SHP77 treated with DMSO at 0.1 percent for 48 hours (cell line): Measurements from ENCODE around the gene ADGRV1.
"Not testable (repeated sequence)": the region's sequence is repeated elsewhere in the genome, so short reads cannot be mapped to it uniquely, and the experiment has no call there.

Experiments used
- DNase-seq: peaks from one replicate; lab custom pipeline; 2025; lab: John Stamatoyannopoulos, UW

ADGRV1 gene

GRCh38 chr5:90944116-90944515, 385.5 kb downstream of the ADGRV1 start:
- DNase-seq = no peak

GRCh38 chr5:90947667-90948066, 389.1 kb downstream of the ADGRV1 start:
- no peak for DNase-seq

DNA sequence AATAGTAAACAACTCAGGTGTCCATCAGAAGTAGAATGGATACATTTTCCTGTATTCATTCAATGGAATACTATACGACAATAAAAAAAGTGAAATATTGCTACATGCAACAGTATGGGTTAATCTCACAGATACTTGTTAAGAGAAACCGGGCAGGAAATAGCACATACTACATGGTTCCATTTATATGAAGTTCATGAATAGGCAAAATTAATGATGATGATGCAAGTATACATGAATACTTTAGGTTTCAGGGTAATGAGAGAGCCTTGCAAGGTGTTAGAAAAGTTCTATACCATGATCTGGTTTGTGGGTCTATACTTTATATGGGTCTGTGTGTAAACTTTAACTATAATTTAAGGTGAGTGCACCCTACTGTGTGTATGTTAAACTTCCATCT, 390.4 kb downstream of the ADGRV1 start:
- no peak for DNase-seq

DNA sequence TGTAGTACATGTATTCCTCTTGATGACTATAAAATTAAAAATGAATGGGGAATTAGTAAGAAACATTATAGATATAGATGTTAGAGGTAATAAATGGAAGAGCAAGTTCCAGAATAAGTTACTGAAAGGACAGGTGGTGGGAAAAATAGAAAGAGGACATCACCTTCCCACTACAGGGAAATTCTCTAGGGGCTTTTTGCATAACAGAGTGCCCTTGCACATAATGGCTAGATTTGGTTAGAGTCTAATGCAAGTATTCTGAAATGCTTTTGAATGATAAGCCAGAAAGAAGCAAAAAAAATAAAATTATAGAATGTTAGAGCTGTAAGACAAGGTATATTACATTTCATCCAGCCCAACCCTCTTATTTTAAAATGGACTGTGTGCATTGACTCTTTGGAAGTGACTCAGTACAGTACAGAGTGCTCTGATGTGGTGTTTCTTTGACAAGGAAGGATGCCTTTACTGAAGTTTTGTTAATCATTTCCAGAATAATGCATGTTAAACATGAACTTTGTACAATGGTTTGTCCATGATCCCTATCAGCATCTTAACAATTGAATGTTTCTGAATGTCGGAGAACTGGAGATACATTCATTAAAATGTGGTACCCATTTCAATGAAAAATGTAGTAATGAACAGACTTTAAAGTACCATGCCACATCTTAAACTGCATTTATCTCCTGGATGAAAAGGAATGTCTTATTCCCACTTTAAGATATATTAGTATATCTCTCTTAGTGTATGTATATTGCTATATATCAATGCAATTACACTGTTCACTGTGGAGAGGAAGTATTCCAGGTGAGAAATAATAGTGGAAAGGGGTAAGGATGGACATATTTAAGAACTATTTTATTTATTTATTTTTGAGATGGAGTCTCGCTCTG, 391.1 kb downstream of the ADGRV1 start:
- no peak for DNase-seq

DNA sequence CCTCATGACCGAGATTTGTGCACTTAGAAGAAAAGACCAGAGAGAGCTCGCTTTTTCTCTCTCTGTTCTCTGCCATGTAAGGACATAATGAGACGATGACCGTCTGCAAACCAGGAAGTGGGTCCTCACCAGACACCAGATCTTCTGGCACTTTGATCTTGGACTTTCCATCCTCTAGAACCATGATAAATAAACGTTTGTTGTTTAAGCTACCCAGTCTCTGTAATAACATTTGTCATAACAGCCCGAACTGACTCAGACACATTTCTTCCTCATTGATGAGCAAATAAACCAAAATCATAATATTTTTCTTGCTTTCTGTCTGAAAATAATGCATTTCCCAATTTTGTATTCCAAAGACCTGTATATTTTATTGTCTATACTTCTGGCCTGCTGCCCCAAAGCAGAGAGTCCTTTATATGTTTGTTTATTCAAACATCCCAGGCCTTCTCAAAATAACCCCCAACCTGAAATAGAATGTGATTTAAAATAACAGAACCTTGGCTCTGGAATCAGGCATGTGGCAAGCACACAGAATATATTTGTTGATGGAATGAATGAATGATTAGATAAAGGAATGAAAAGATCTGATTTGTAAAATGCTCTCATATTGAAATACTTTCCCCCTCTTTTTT, 396.5 kb downstream of the ADGRV1 start:
- no peak for DNase-seq

DNA sequence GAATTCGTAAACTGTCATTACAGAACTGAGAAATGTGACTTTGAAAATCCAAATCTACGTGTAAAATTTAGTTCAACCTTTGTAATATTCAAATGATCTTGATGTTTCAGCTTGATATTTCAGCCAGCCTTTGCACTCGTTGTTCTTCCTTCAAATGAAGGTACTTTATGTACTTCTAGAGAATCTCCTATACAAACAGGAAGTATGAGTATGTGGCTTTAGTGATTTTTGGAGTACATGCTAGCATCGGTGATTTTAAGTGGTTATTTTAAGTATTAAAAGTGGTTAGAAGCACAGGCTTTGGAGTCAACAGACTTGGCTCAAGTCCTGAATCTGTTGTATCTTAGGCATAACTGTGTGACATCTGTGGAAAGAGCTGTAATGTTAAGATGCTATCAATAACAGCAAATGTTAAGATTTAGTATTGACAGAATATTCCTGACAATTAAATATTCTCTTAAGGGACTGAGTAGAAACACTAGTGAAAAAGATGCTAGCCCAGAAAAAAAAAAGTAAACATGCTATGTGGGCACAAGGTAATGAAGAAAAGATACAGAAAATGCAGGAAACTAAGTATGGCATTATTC, 398.0 kb downstream of the ADGRV1 start:
- no peak for DNase-seq

DNA sequence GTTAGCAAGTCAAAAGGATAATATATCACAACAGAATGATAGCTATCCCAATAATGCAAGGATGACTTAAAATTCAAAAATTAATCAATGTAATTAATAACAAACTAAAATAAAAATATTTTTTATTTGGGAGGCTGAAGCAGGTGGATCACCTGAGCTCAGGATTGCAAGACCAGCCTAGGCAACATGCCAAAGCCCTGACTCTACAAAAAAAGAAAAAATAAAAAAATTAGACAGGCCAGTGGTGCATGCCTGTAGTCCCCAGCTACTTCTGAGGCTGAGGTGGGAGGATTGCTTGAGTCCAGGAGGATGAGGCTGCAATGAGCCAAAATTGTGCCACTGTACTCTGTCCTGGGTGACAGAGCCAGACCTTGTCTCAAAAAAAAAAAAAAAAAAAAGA, 399.3 kb downstream of the ADGRV1 start:
- no peak for DNase-seq

- no peak for DNase-seq
These were observed 400.7 kb downstream of the ADGRV1 start for GRCh38 chr5:90959262-90959661.

DNA sequence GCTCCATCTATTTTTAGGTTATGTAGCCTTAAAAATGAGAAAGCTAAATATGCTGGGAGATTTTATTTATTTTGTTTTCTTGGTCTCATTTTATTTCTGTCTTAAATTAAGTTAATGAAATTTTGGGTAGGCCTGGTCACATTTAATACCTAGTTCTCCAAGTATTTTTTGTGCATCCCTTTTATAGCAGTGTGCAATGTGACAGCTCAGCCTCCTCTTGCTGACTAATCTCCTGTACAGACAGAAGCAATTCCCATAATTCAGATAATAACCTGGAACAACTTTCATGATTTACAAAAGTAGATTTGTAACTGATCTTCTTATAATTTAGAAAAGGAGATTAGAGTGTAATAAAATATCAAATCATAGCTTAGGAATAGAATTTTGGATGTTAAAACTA, 403.9 kb downstream of the ADGRV1 start:
- no peak for DNase-seq

GRCh38 chr5:90965110-90965685, 406.6 kb downstream of the ADGRV1 start:
- no peak for DNase-seq

- no peak for DNase-seq
These were observed 408.8 kb downstream of the ADGRV1 start for GRCh38 chr5:90967443-90967842.

- no peak for DNase-seq
These were observed 409.3 kb downstream of the ADGRV1 start for GRCh38 chr5:90967851-90968250.

- no peak for DNase-seq
These were observed 409.7 kb downstream of the ADGRV1 start for GRCh38 chr5:90968319-90968718.

- DNase-seq = not testable (repeated sequence)
These were observed 411.3 kb downstream of the ADGRV1 start for GRCh38 chr5:90969945-90970344.

DNA sequence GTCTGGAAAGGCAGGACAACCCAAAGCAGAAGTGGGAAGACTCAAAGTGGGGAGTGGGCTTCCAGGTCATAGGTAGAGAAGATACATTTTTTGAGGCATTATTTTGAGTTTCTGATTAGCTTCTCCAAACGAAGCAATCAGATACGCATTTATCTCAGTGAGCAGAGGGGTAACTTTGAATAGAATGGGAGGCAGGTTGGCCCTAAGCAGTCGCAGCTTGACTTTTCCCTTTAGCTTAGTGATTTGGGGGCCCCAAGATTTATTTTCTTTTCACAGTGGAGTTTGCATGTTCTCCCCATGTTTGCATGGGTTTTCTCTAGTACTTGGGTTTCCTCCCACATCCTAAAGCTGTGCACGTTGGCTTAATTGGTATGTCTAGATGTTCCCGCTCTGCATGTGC, 422.6 kb downstream of the ADGRV1 start:
- DNase-seq = no peak

GRCh38 chr5:90981821-90982220, 423.2 kb downstream of the ADGRV1 start:
- no peak for DNase-seq

DNA sequence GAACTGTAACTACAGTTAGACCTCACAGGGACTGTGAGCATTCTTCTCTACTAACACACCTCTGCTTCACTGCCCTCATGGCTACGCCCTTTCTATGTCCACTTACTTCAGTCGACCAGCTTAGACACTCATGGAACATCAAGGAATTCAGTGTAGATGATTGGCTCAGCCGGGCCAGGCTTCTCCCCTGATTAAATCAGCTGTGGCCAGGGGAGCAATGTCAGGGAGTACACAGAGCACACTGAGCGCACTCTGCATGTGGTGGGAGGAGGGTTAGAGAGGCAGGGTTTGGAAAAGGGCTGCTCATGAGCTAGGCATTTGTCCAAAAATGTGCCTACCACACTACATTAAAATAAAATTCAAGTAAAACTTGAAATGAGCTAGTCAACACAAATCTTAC, 424.0 kb downstream of the ADGRV1 start:
- no peak for DNase-seq

GRCh38 chr5:90983148-90983547, 424.6 kb downstream of the ADGRV1 start:
- no peak for DNase-seq

DNA sequence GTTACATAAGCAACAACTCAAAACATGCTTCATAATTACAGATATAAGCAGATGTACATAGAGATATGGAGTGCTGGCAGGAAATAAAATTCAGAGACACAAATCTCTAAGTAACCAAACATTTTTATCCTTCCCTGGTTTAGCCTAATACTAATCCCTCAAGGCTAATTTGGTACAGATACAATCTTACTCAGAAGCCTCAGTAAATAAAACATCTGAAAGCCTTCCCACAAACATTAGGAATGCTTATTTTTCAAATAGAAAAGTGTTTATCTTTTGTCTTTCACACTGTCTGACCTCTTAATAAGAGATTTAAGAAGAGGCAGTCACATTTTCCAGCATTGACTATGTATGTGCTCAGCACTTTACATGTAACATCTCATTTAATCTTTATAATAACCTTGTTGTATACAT, 425.1 kb downstream of the ADGRV1 start:
- DNase-seq = no peak

GRCh38 chr5:90985341-90985740, 426.7 kb downstream of the ADGRV1 start:
- DNase-seq = no peak

DNA sequence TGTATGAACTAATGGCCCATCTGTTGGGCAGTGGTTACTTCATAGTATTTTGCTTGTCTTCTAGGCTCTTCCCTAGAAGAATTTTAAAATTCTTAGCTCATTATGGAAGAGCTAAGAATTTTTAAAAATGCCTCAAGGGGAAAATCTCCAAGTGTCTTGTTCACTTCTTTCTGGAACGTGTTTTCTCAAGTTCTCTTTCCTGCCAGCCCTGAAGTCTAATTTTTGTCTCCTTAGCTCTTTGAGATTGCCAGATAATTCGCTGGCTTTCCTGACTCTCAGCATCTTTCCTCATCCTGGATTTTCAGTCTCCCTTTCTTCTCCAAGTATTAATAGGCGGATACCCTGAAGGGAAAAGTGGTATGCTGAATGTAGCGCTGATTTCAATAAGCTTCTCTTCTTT, 429.1 kb downstream of the ADGRV1 start:
- no peak for DNase-seq

- DNase-seq = no peak
These were observed 432.6 kb downstream of the ADGRV1 start for GRCh38 chr5:90991201-90991600.

GRCh38 chr5:90994796-90995195, 436.2 kb downstream of the ADGRV1 start:
- DNase-seq = no peak
